ENCODE data around the gene KHDC4. TPM values are rescaled to one million over a fixed set of nuclear protein-coding genes. Genes with fewer than 3 reads are reported as not detected.

Gene KHDC4
- total and polyA plus RNA-seq, 2 of the 13 experiments (the other 11 are each of a cell fraction or from before 2014, with no cell fraction given), result 33.5 to 92.0 TPM

DNA sequence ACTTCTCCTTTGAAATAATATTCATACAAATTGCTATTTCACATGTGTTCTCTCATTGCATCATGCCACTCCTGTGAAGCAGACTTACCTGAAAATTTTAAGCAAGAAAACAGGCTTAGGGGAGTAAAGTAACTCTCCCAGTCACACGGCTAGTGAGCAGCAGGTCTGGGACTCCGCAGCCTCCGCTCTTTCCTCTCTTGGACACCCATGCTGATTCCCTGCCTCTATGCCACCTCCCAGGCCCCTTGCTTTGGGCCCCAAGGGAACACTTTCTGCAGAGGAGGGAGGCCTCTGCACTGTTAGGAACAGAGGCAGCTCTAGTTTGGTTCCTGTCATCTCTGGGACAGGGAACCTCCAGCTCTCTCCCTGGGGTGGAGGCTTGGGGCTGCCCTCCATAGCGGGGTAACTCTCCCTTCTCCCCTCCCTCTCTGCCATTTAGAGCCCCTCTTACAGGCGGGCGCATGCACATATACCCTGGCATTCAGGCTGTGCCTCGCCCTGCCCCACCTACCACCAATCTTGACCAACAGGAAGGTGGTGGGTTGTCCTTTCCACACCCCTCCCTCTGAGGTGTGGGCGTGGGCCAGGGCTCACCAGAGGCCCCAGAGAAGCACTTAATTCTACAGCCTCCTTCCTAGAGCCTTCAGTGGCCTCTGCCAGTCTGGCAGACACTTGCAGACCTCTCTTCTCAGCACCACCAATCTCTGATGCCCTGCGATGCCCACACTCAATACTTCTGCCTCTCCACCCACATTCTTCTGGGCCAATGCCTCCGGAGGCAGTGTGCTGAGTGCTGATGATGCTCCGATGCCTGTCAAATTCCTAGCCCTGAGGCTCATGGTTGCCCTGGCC lies 7.0 kb upstream of the KHDC4 start, which contains the start of gene RXFP4 (continued):
- TF ChIP-seq PRMT3 (CRISPR knock-in tag; IDR thresholded peaks at IDR 0.05; ENCODE audit: borderline replicate concordance, low read depth) (no peak), ZNF12 (CRISPR knock-in tag; IDR thresholded peaks at IDR 0.05) (0 out of 2 replicates have a peak, but pooled peaks have one; percentile 5), ZNF629 (CRISPR knock-in tag; conservative IDR thresholded peaks at IDR 0.05) (no peak), ZNF260 (CRISPR knock-in tag; IDR thresholded peaks at IDR 0.05; ENCODE audit: borderline replicate concordance, low read depth) (no peak), ZNF547 (CRISPR knock-in tag; IDR thresholded peaks at IDR 0.05) (no peak), KAT8 (CRISPR knock-in tag; IDR thresholded peaks at IDR 0.05) (no peak), ZNF549 (CRISPR knock-in tag; IDR thresholded peaks at IDR 0.05) (no peak), KLF6 (CRISPR knock-in tag; IDR thresholded peaks at IDR 0.05) (no peak), BORCS8-MEF2B (CRISPR knock-in tag; IDR thresholded peaks at IDR 0.05) (no peak), MTF1 (CRISPR knock-in tag; IDR thresholded peaks at IDR 0.05) (no peak), KLF11 (CRISPR knock-in tag; IDR thresholded peaks at IDR 0.05) (no peak), ZKSCAN8 (CRISPR knock-in tag; IDR thresholded peaks at IDR 0.05; ENCODE audit: borderline replicate concordance) (no peak), CEBPG (CRISPR knock-in tag; IDR thresholded peaks at IDR 0.05) (no peak), KAT2B (IDR thresholded peaks at IDR 0.05; ENCODE audit: borderline replicate concordance, low read depth, low read length) (no peak), ZBTB20 (CRISPR knock-in tag; IDR thresholded peaks at IDR 0.05; ENCODE audit: borderline replicate concordance, low read depth) (no peak), KDM5A (IDR thresholded peaks at IDR 0.05; ENCODE audit: borderline replicate concordance, low read length) (no peak), HOXA9 (CRISPR knock-in tag; IDR thresholded peaks at IDR 0.05; ENCODE audit: borderline replicate concordance) (no peak)
- TF ChIP-seq, protein P1, sequence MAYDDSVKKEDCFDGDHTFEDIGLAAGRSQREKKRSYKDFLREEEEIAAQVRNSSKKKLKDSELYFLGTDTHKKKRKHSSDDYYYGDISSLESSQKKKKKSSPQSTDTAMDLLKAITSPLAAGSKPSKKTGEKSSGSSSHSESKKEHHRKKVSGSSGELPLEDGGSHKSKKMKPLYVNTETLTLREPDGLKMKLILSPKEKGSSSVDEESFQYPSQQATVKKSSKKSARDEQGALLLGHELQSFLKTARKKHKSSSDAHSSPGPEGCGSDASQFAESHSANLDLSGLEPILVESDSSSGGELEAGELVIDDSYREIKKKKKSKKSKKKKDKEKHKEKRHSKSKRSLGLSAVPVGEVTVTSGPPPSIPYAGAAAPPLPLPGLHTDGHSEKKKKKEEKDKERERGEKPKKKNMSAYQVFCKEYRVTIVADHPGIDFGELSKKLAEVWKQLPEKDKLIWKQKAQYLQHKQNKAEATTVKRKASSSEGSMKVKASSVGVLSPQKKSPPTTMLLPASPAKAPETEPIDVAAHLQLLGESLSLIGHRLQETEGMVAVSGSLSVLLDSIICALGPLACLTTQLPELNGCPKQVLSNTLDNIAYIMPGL (CRISPR knock-in tag; IDR thresholded peaks at IDR 0.05; ENCODE audit: borderline replicate concordance in 1 of 2, low read depth in 1 of 2), result 0 out of 4 replicates have a peak, but pooled peaks of 1 of the 2 experiments have one; percentile 47
- TF ChIP-seq, protein P2, sequence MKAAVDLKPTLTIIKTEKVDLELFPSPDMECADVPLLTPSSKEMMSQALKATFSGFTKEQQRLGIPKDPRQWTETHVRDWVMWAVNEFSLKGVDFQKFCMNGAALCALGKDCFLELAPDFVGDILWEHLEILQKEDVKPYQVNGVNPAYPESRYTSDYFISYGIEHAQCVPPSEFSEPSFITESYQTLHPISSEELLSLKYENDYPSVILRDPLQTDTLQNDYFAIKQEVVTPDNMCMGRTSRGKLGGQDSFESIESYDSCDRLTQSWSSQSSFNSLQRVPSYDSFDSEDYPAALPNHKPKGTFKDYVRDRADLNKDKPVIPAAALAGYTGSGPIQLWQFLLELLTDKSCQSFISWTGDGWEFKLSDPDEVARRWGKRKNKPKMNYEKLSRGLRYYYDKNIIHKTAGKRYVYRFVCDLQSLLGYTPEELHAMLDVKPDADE (CRISPR knock-in tag; IDR thresholded peaks at IDR 0.05), result no peak
- TF ChIP-seq, protein P3, sequence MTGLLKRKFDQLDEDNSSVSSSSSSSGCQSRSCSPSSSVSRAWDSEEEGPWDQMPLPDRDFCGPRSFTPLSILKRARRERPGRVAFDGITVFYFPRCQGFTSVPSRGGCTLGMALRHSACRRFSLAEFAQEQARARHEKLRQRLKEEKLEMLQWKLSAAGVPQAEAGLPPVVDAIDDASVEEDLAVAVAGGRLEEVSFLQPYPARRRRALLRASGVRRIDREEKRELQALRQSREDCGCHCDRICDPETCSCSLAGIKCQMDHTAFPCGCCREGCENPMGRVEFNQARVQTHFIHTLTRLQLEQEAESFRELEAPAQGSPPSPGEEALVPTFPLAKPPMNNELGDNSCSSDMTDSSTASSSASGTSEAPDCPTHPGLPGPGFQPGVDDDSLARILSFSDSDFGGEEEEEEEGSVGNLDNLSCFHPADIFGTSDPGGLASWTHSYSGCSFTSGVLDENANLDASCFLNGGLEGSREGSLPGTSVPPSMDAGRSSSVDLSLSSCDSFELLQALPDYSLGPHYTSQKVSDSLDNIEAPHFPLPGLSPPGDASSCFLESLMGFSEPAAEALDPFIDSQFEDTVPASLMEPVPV (CRISPR knock-in tag; IDR thresholded peaks at IDR 0.05), result no peak
